ENCODE data around the gene SUSD4.

SUSD4 gene

DNA sequence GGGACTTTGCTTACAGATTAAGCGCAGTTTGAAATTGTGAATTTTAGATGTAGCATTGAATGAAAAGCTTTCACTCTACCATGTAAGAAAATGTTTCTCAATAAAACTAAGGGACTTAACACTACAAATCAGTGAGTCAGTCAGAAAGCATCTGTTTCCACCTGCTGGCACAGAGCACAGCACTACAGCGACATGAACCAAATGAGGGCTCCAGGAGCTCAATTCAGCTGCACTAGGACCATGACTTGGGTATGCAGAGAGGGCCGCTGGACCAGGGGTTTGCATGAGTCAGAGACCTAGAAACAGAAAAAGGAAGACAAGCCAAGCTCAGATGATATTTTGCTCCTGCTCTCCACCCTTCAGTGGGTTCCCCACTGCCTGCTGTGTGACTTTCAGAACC, 5.2 kb downstream of the SUSD4 start:
- no peak for DNase-seq

GRCh38 chr1:223355699-223356098, 8.3 kb downstream of the SUSD4 start:
- no peak for DNase-seq

- DNase-seq = no peak
Measured at GRCh38 chr1:223353939-223354338, 10.0 kb downstream of the SUSD4 start.

DNA sequence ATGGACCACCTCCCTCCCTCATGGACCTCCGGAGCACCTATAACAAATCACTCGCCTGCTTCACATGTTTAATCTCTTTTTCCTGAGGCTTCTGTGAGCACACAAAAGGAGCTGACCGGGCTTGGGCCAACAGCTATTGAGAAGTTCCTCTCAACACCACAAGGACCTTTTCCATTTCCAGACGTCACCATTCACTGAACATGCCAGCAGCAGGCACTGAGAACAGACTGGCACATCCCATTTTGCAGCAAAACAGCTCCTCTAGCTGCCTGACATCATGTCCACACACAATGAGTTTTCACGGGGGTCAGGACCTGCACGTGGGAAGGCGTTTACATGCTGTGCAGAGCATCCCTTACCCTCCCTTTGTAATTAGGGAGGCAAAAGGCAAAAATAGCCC, 11.0 kb downstream of the SUSD4 start:
- no peak for DNase-seq

DNA sequence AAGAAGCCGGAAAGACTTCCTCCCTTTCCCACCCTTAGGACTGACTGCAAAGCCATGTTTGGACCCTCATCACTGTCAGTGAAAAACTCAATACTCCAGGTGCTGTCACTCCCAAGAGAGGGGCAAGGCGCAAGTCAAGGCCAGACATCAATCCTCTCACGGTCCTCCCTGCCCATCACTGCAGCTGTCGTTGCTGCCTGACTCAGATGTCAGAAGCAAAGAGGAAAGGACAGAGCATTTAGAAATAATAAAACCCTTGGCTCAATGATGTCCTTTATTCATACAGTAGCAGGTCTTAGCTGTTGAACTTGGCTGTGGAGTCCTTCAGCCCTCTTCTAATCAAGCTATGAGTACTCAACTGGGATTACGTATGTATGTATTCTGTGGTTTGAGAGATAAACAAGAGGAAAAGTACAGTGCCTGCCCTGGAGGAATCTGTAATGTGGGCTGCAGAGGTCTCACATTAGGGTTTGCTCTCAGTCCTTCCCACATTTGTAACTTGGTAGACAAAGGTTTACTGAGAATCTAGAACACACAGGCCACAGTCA, 13.5 kb downstream of the SUSD4 start:
- DNase-seq = no peak

DNA sequence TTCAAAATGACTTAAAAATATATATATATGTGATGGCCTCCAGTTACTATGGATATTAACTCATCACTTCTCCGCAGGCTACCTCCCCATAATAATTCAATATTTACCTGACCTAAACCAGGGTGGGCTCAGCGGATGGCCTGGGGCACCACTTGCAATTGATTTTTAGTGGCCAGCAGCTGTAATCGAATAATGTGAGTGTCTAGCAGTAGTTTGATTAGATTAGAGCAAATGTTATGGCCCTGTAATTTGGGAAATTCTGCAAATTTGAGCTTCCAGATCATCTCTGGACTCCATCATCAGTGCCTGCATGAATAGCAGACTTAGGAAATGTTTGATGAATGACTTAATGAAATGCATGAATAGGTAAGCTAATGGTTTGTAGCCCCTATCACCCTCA, 14.7 kb downstream of the SUSD4 start:
- no peak for DNase-seq

DNA sequence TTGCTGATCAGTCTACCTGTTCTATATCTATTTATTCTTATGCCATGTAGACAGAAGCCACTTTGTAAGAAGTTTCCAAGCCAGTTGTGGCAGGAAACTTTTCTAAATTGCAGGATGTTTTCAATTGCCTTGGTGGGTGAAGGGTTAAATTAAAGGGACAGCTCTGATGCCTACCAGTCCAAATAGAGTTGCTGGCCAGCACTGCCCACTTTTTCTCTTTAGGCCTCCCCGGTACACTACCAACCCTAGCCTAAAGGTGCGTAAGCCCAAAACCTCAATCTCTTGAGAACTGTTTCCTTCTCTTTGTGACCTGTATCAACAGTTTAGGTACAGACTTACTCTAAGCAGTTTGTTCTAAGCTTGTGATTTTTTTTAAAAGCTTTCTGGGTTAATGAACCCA, 15.5 kb downstream of the SUSD4 start:
- no peak for DNase-seq

- no peak for DNase-seq
Measured at GRCh38 chr1:223347583-223347982, 16.4 kb downstream of the SUSD4 start.

GRCh38 chr1:223346311-223346710, 17.7 kb downstream of the SUSD4 start:
- DNase-seq = no peak

- DNase-seq = no peak
Measured at GRCh38 chr1:223345720-223346119, 18.3 kb downstream of the SUSD4 start.

GRCh38 chr1:223344491-223344890, 19.5 kb downstream of the SUSD4 start:
- no peak for DNase-seq

- DNase-seq = no peak
Measured at GRCh38 chr1:223343692-223344091, 20.3 kb downstream of the SUSD4 start.

DNA sequence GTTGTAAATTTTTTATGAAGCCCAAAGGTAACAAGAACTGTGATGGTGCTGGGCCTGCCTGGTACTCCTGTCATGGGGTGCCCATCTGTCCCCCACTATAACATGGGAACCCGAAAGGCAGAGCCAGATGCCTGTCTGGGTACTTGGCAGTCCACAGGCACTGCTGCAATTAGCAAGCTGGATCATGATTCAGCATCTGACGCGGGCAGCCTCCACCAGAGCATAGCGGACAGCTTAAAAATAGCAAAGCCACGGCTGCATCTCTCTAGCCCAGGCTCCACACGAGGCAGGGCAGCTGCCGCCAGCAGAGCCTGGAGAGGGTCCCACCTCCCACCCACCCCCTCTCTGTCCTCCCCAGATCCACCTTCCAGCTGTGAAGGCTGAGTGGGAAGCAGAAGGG, 22.9 kb downstream of the SUSD4 start:
- no peak for DNase-seq

GRCh38 chr1:223340637-223341036, 23.3 kb downstream of the SUSD4 start:
- no peak for DNase-seq

DNA sequence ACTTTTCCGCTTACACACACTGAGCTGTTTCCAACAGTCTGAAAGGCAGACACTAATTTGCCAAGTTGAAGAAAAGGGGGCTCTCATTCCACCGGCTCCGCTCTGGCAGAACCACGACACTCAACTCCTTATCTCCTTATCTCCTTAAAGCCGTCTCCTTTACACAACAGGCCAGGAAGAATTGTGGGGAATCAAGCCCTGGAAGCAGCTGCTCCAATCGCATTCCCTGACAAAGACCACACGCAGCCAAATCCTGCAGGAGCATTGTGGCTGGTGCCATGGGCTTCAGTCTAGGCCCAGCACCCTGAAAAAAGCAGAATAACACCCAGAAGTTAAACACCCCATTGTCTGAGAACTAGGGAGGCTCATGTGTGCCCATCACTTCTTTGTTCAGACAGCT, 24.1 kb downstream of the SUSD4 start:
- DNase-seq = no peak

- DNase-seq = no peak
Measured at GRCh38 chr1:223338811-223339746, 24.9 kb downstream of the SUSD4 start.

DNA sequence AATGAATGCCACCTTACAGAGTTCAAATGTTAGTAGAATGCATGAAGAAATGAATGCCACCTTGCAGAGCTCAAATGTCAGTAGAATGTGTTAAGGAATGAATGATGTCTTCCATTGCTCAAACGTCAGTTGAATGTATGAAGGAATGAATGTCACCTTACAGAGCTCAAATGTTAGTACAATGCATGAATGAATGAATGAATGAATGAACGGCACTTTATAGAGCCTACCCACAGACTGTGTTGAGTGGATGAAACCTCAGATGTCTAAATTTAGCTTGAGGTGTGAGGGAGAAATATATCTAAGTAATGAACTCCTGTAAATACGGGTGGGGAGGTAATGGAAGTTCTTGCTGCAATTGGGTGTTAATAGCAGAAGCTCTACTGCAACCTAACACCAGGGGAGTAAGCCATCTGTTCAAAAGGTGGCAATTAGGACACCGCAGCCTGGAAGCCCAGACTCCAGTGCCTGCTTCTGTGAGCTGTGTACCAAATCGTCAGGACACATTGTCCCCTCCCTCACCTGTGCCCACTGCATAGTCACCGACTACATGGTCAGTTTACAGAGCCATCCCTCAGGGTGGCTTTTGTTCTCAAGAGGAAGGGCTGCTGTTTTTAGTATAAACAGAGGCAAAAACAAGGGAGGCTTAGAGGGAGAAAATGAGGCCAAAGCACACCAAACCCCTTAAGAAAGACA, 26.7 kb downstream of the SUSD4 start:
- no peak for DNase-seq

GRCh38 chr1:223334156-223334555, 29.8 kb downstream of the SUSD4 start:
- DNase-seq = no peak

DNA sequence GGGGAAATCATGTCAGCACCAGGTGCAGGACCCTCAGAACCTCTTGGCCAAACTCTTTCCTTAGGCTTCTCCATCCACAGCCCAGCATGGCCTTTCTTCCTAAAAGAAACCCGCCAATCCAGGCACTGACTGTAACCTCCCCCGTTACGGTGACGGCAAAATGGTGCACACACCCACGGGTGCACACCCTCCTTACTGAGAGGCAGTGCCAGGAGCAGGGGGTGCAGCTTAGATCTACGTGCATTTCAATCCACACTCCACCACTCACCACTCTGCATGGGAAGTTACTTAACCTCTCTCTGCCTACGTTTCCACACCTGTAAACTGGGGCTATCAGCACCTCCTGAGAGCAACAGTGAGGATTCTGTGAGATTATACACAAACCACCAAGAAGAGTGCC, 31.0 kb downstream of the SUSD4 start:
- DNase-seq = no peak

DNA sequence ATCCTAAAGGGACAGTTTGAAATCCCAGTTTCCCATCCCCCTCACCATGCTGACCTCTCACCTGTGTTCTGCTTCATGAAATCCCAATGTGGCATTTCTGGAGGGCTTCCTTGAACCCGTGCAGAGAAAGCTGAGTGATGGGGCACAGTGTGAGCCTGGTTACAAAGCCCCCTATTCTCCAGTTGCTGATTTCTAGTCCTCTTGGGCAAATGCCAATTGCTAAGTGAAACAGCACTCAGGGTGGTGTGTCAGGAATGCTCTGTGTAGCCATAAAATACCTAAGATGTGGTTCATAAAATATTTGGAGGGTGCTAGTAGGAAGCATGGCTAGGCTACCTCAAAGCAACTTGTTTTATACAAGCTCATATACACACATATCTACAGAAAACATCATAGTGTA, 32.0 kb downstream of the SUSD4 start:
- no peak for DNase-seq

DNA sequence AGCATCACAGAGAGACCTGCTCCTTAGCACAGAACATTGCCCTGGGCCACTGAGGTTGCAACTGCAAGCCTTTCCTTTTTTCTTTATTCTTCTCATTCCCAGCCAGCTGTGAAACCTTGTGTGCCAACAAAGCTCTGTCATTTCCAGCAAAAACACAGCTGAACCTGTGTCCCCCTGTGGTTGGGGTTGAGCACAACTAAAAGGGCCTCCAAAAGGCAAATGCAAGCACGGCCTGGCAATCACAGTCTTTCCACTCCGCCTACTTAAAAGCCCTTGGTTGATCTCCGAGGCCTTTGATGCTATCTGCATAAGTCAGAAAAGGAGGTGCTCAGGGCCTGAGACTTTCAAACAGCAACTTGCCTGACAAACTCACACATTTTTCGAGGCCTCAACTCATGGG, 32.7 kb downstream of the SUSD4 start:
- no peak for DNase-seq

- DNase-seq = no peak
Measured at GRCh38 chr1:223330466-223330865, 33.5 kb downstream of the SUSD4 start.

- DNase-seq = no peak
Measured at GRCh38 chr1:223329664-223330415, 34.1 kb downstream of the SUSD4 start.

All from SIG-M5 (cell line).